ENCODE results near the gene FOXL3. TPM values are rescaled to one million over a fixed set of nuclear protein-coding genes. Genes with fewer than 3 reads are reported as not detected.
A peak's percentile ranks its signal among the peaks of the same experiment; 100 is the strongest.

Gene FOXL3
- total RNA-seq, 1 donor from 2014 or later = not detected

GRCh38 chr7:282621-283020 is 7.3 kb upstream of the FOXL3 start:
- TF ChIP-seq CTCF (IDR thresholded peaks at IDR 0.05) = no peak
- DNase-seq (no peak), ATAC-seq (no peak)
- Histone ChIP-seq H3K36me3 (no peaks in the 10 kb centered on the region), H3K4me1 (no peaks in the 10 kb centered on the region), H3K9me3 (no peaks in the 10 kb centered on the region), H3K27me3 (no peaks in the 10 kb centered on the region), H3K4me3 (no peak overlapping the region), H3K27ac (no peak overlapping the region)
- intact Hi-C loops (cut with DNase I) = no loop called here

DNA sequence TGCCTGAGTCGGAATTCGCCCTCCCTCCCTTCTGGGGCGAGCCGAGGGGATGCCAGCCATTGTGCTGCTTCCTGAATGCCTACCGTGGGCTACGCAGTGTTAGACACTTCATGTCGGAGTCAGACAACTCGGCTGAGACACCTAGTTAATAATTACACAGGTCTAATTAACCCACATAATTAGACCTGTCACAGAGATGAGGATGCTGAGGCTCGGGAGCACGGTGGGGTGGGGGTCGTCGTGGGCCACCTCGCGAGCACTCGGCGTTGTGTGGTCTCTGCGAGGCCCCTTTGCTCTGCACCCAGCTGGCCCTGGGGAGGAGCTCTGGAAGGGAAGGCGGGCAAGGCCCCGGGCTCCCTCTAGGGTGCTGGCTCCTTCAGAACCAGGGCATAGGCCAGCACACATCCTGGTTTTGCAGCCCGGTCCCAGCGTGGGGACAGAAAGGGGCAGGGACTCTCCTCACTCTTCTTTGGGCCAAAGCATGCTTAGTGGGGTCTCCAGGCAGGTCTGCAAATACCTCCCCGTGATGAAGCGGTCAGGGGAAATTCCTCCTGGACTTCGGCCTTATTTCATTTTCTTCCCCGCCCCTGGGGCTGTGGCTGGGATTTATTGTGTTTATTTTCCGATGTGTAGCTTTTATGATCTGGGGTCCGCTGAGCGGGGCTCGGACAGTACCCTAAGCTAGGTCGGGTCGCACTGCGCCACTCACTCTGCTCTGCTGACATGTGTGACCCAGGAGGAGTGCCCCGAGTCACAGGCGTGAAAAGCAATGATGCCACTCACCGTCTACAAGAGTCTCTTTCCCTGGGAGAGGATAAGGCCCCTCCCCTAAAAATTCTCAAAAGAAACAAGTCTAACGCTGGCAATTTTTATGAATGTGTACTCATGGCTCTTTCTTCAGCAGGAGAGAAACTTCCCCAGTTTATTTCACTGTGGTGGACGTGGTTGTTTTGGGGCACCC is 4.9 kb upstream of the FOXL3 start:
- peak; percentile 44 for DNase-seq
- Histone ChIP-seq H3K27ac (no peak overlapping the region), H3K4me3 (no peak overlapping the region), H3K9me3 (no peaks in the 10 kb centered on the region), H3K4me1 (no peaks in the 10 kb centered on the region), H3K36me3 (no peaks in the 10 kb centered on the region), H3K27me3 (peaks cover 17% of the 10 kb centered on the region)
- intact Hi-C loops (cut with DNase I) = no loop called here
- ATAC-seq = no peak
- no peak for TF ChIP-seq CTCF (IDR thresholded peaks at IDR 0.05)

- TF ChIP-seq CTCF (IDR thresholded peaks at IDR 0.05) = no peak
- ATAC-seq (no peak), DNase-seq (peak; percentile 60)
- no peaks in the 10 kb centered on the region for H3K9me3 ChIP-seq
- no peaks in the 10 kb centered on the region for H3K36me3 ChIP-seq
- peaks cover 24% of the 10 kb centered on the region for H3K27me3 ChIP-seq
- no peaks in the 10 kb centered on the region for H3K4me1 ChIP-seq
- intact Hi-C loops (cut with DNase I) = no loop called here
- no peak overlapping the region for H3K27ac ChIP-seq
- H3K4me3 ChIP-seq = no peak overlapping the region
These were observed 4.2 kb upstream of the FOXL3 start for GRCh38 chr7:285731-286130.

DNA sequence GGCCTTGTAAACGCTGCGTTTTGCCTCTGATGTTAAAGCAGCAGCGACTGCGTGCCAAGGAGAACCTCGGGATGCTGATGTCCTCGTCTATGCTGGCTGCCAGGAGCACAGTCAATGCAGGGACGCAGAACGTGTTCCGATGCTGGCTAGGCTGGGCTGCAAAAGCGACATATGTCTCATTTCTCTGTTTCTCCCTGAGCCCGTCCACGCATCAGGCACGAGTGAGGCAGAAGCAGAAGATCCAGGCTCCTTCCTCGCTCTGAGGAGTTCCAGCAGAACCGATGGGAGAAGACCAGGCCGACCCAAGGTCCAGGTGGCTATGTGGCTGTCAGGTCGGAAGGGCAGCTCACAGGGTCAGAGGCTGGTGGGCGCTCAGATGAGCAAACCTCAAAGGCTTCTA is 3.7 kb upstream of the FOXL3 start:
- no peak for TF ChIP-seq CTCF (IDR thresholded peaks at IDR 0.05)
- Histone ChIP-seq H3K27me3 (peaks cover 25% of the 10 kb centered on the region), H3K36me3 (no peaks in the 10 kb centered on the region), H3K4me3 (no peak overlapping the region), H3K9me3 (no peaks in the 10 kb centered on the region), H3K27ac (no peak overlapping the region), H3K4me1 (no peaks in the 10 kb centered on the region)
- peak; percentile 31 for DNase-seq
- no peak for ATAC-seq
- intact Hi-C loops (cut with DNase I) = no loop called here

DNA sequence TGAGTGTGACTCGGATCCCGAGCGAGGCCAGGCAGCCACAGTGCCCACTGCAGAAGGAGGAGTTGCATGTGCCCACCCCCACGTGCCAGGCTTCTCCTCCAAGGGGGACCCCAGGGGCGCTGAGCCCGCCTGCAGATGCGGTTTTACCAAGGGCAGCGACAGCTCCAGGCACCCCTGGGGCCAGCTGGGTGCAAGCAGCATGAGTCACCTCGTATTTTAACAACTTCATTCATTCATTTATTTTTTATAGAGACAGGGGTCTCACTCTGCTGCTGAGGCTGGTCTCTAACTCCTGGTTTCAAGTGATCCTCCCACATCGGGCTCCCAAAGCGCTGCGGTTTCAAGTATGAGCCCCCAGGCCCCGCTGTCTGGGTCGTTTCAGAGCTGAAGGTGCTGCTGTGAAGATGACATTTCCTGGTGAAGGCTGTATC is 1.3 kb upstream of the FOXL3 start:
- ATAC-seq (no peak), DNase-seq (peak; percentile 60)
- TF ChIP-seq CTCF (IDR thresholded peaks at IDR 0.05) = no peak
- Histone ChIP-seq H3K4me1 (no peaks in the 10 kb centered on the region), H3K9me3 (no peaks in the 10 kb centered on the region), H3K27ac (no peak overlapping the region), H3K27me3 (peaks cover 46% of the 10 kb centered on the region), H3K36me3 (no peaks in the 10 kb centered on the region), H3K4me3 (no peak overlapping the region)
- intact Hi-C loops (cut with DNase I) = no loop called here
